Sigmoid colon (tissue), 4 donors: ENCODE measurements around the gene R3HCC1L.

ENCODE experiments used
- EP300 ChIP-seq, 4 donors: sonication (generic); formaldehyde crosslinking; IDR thresholded peaks; one replicate each; pipeline ENCODE4 v1.6.1; 2017; ENCODE audit warnings: antibody characterized with exemption in 4 of 4
- TF ChIP-seq, protein P1 (sequence below), 4 experiments: fragments of 450-650 bp in 3 of 4; fragments of 200-600 bp in 1 of 4; IDR thresholded peaks; one replicate each; pipeline ENCODE4 v1.5.1; 2016 to 2019; ENCODE audit warnings: antibody characterized with exemption in 4 of 4, mild to moderate bottlenecking in 3 of 4, moderate library complexity in 2 of 4

DNA sequence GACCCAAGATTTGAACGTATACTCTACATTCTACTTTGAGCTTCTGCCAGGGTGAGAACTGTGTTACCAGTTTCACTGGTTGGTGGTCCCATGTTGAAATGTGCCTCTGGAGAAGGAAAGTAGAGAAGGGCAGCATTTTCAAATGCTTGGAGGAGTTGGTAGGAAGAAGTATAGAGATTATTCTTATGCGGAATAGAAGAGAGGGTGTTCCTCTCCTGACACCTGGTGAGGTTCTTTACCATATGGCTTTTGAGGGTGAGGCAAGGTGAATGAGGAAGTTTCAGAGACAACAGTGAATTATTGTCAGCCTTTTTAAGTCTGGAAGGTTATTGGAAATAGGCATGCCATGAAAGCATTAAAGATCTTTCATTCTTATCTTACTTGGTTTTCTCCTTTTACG, 34.3 kb downstream of the R3HCC1L start:
- TF ChIP-seq, protein P1, sequence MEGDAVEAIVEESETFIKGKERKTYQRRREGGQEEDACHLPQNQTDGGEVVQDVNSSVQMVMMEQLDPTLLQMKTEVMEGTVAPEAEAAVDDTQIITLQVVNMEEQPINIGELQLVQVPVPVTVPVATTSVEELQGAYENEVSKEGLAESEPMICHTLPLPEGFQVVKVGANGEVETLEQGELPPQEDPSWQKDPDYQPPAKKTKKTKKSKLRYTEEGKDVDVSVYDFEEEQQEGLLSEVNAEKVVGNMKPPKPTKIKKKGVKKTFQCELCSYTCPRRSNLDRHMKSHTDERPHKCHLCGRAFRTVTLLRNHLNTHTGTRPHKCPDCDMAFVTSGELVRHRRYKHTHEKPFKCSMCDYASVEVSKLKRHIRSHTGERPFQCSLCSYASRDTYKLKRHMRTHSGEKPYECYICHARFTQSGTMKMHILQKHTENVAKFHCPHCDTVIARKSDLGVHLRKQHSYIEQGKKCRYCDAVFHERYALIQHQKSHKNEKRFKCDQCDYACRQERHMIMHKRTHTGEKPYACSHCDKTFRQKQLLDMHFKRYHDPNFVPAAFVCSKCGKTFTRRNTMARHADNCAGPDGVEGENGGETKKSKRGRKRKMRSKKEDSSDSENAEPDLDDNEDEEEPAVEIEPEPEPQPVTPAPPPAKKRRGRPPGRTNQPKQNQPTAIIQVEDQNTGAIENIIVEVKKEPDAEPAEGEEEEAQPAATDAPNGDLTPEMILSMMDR (IDR thresholded peaks at IDR 0.05) = no peak
- no peak for TF ChIP-seq EP300 (IDR thresholded peaks at IDR 0.05)
